HG03469 (cell line): ENCODE measurements around the gene THAP10.

Experiments
- ATAC-seq: cut with Tn5 transposase; IDR thresholded peaks from one replicate; pipeline ENCODE4 v1.9.1; 2021; ENCODE audit warnings: mild to moderate bottlenecking, moderate library complexity, moderate number of reproducible peaks; ENCODE audit not compliant: unreplicated experiment

Gene THAP10

GRCh38 chr15:70854666-70854976, 37.6 kb downstream of the THAP10 start:
- ATAC-seq, result no peak

GRCh38 chr15:70853973-70854665, 38.1 kb downstream of the THAP10 start, which contains the start of gene LARP6:
LARP6 (minus strand) TSS chr15:70854157; CDS start chr15:70854088, 69 bp downstream.
- no peak for ATAC-seq

- no peak for ATAC-seq
Measured at GRCh38 chr15:70853318-70853972, 38.8 kb downstream of the THAP10 start.

- no peak for ATAC-seq
Measured at GRCh38 chr15:70852501-70853317, 39.5 kb downstream of the THAP10 start.

- no peak for ATAC-seq
Measured at GRCh38 chr15:70851889-70852288, 40.3 kb downstream of the THAP10 start.

- no peak for ATAC-seq
Measured at GRCh38 chr15:70845602-70846360, 46.5 kb downstream of the THAP10 start.

GRCh38 chr15:70837476-70837875, 54.8 kb downstream of the THAP10 start:
- ATAC-seq, result no peak

- ATAC-seq, result no peak
Measured at GRCh38 chr15:70835841-70836240, 56.4 kb downstream of the THAP10 start.

GRCh38 chr15:70835415-70835814, 56.8 kb downstream of the THAP10 start:
- ATAC-seq, result no peak

- ATAC-seq, result no peak
Measured at GRCh38 chr15:70834999-70835398, 57.2 kb downstream of the THAP10 start.

- no peak for ATAC-seq
Measured at GRCh38 chr15:70833861-70834765, 58.1 kb downstream of the THAP10 start.

- ATAC-seq, result no peak
Measured at GRCh38 chr15:70833422-70833821, 58.8 kb downstream of the THAP10 start.

GRCh38 chr15:70832176-70832575, 60.1 kb downstream of the THAP10 start:
- no peak for ATAC-seq
